Testis (tissue), 2 donors: ENCODE data around the gene EPHB1.

Experiments
- POLR2A ChIP-seq: fragments of 450-650 bp; IDR thresholded peaks from one replicate; pipeline ENCODE4 v1.6.1; 2017; ENCODE audit warnings: antibody characterized with exemption, mild to moderate bottlenecking, moderate library complexity
- TF ChIP-seq, protein P1 (sequence below), 3 experiments: fragments of 450-650 bp in 2 of 3; fragments of 200-600 bp in 1 of 3; sonication (generic) in 1 of 3; IDR thresholded peaks; one replicate each; pipeline ENCODE4 v1.5.1; 2016 to 2019; ENCODE audit warnings: antibody characterized with exemption in 3 of 3, mild to moderate bottlenecking in 2 of 3, moderate library complexity in 1 of 3

DNA sequence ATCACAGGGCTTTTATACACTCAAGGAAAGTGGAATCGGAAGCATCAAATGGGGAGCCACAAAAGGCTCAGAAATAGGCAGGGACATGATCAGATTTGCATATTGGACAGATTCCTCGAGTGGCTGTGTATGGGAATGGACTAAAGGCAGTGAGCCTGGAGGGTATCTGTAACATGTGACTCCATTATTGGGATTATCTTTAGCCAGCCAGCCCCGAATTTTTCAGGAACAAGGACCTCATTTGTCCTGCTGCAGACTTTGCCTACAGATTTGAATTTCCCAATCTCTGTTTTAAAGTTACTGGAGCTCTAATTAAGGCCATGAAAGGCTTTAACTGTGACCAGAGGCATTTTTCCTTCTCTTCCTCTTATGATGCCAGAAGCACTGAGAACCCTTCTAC is 26.9 kb upstream of the EPHB1 start:
- TF ChIP-seq, protein P1, sequence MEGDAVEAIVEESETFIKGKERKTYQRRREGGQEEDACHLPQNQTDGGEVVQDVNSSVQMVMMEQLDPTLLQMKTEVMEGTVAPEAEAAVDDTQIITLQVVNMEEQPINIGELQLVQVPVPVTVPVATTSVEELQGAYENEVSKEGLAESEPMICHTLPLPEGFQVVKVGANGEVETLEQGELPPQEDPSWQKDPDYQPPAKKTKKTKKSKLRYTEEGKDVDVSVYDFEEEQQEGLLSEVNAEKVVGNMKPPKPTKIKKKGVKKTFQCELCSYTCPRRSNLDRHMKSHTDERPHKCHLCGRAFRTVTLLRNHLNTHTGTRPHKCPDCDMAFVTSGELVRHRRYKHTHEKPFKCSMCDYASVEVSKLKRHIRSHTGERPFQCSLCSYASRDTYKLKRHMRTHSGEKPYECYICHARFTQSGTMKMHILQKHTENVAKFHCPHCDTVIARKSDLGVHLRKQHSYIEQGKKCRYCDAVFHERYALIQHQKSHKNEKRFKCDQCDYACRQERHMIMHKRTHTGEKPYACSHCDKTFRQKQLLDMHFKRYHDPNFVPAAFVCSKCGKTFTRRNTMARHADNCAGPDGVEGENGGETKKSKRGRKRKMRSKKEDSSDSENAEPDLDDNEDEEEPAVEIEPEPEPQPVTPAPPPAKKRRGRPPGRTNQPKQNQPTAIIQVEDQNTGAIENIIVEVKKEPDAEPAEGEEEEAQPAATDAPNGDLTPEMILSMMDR (IDR thresholded peaks at IDR 0.05): no peak
- no peak for TF ChIP-seq POLR2A
